Measurements from ENCODE around the gene TYW1B.
A peak's percentile ranks its signal among the peaks of the same experiment; 100 is the strongest.
"Not testable (repeated sequence)": the region's sequence is repeated elsewhere in the genome, so short reads cannot be mapped to it uniquely, and the experiment has no call there.

Gene TYW1B

GRCh38 chr7:72827839-72828591 lies at the start of gene TYW1B:
TSS of gene TYW1B (minus strand) at chr7:72828200. CDS start at chr7:72828075, 125 bp downstream.
- Mint-ChIP-seq H3K27ac (peak within 1 kb of the TSS; percentile 100), H3K36me3 (peaks cover 10% of the 10 kb centered on the region), H3K4me3 (peak within 1 kb of the TSS; percentile 86)
- DNase-seq (ENCODE audit: low spot score in 2 of 2) = peak; percentile 96 to 99
- ATAC-seq (ENCODE audit: low read depth) = peak; percentile 79
- H3K27me3 Mint-ChIP-seq, H3K9me3 Mint-ChIP-seq, H3K4me1 Mint-ChIP-seq: not testable (repeated sequence)

GRCh38 chr7:72867591-72867990 lies 39.6 kb upstream of the TYW1B start:
- not testable (repeated sequence) for H3K4me1 Mint-ChIP-seq

GRCh38 chr7:72858846-72859400 lies 30.9 kb upstream of the TYW1B start:
- H3K36me3 Mint-ChIP-seq; H3K27me3 Mint-ChIP-seq; H3K9me3 Mint-ChIP-seq; ATAC-seq (ENCODE audit: low read depth); H3K4me3 Mint-ChIP-seq; H3K4me1 Mint-ChIP-seq: not testable (repeated sequence)
- peak overlapping the region; percentile 24 for H3K27ac Mint-ChIP-seq
- peak in 1 of 2 donors; percentile 16 for DNase-seq (ENCODE audit: low spot score in 2 of 2)

More at GRCh38 chr7:72867591-72867990, 39.6 kb upstream of the TYW1B start:
- not testable (repeated sequence) for ATAC-seq (ENCODE audit: low read depth); H3K27ac Mint-ChIP-seq; H3K36me3 Mint-ChIP-seq; H3K9me3 Mint-ChIP-seq; H3K4me3 Mint-ChIP-seq; DNase-seq (ENCODE audit: low spot score in 2 of 2)
- peaks cover 13% of the 10 kb centered on the region for H3K27me3 Mint-ChIP-seq

- H3K36me3 Mint-ChIP-seq; H3K27me3 Mint-ChIP-seq; ATAC-seq (ENCODE audit: low read depth); H3K4me3 Mint-ChIP-seq; H3K4me1 Mint-ChIP-seq; H3K9me3 Mint-ChIP-seq; DNase-seq (ENCODE audit: low spot score in 2 of 2); H3K27ac Mint-ChIP-seq: not testable (repeated sequence)
Measured at GRCh38 chr7:72857925-72858324, 29.9 kb upstream of the TYW1B start.

GRCh38 chr7:72855261-72855660 lies 27.3 kb upstream of the TYW1B start:
- H3K9me3 Mint-ChIP-seq; DNase-seq (ENCODE audit: low spot score in 2 of 2); H3K4me1 Mint-ChIP-seq; H3K4me3 Mint-ChIP-seq; ATAC-seq (ENCODE audit: low read depth); H3K27me3 Mint-ChIP-seq; H3K36me3 Mint-ChIP-seq; H3K27ac Mint-ChIP-seq: not testable (repeated sequence)

GRCh38 chr7:72852937-72853336 lies 24.9 kb upstream of the TYW1B start:
- H3K9me3 Mint-ChIP-seq; H3K4me3 Mint-ChIP-seq; H3K27ac Mint-ChIP-seq; H3K4me1 Mint-ChIP-seq; H3K36me3 Mint-ChIP-seq; H3K27me3 Mint-ChIP-seq; DNase-seq (ENCODE audit: low spot score in 2 of 2); ATAC-seq (ENCODE audit: low read depth): not testable (repeated sequence)

GRCh38 chr7:72850746-72851145 lies 22.7 kb upstream of the TYW1B start:
- H3K27me3 Mint-ChIP-seq; DNase-seq (ENCODE audit: low spot score in 2 of 2); H3K4me3 Mint-ChIP-seq; H3K36me3 Mint-ChIP-seq; H3K9me3 Mint-ChIP-seq; ATAC-seq (ENCODE audit: low read depth); H3K27ac Mint-ChIP-seq; H3K4me1 Mint-ChIP-seq: not testable (repeated sequence)

GRCh38 chr7:72844146-72844545 lies 16.1 kb upstream of the TYW1B start:
- not testable (repeated sequence) for H3K27ac Mint-ChIP-seq; H3K36me3 Mint-ChIP-seq; H3K27me3 Mint-ChIP-seq; H3K4me1 Mint-ChIP-seq; DNase-seq (ENCODE audit: low spot score in 2 of 2); ATAC-seq (ENCODE audit: low read depth); H3K4me3 Mint-ChIP-seq; H3K9me3 Mint-ChIP-seq

GRCh38 chr7:72843166-72843565 lies 15.2 kb upstream of the TYW1B start:
- H3K9me3 Mint-ChIP-seq; H3K4me3 Mint-ChIP-seq; H3K4me1 Mint-ChIP-seq; H3K27me3 Mint-ChIP-seq; H3K27ac Mint-ChIP-seq; DNase-seq (ENCODE audit: low spot score in 2 of 2); ATAC-seq (ENCODE audit: low read depth): not testable (repeated sequence)
- H3K36me3 Mint-ChIP-seq = peaks cover 12% of the 10 kb centered on the region

- not testable (repeated sequence) for H3K4me3 Mint-ChIP-seq; H3K27me3 Mint-ChIP-seq; DNase-seq (ENCODE audit: low spot score in 2 of 2); H3K9me3 Mint-ChIP-seq; ATAC-seq (ENCODE audit: low read depth); H3K4me1 Mint-ChIP-seq
- H3K36me3 Mint-ChIP-seq = peaks cover 19% of the 10 kb centered on the region
- peak overlapping the region; percentile 76 for H3K27ac Mint-ChIP-seq
Measured at GRCh38 chr7:72840966-72841511, 13.0 kb upstream of the TYW1B start.

GRCh38 chr7:72838315-72838714 lies 10.3 kb upstream of the TYW1B start:
- H3K4me3 Mint-ChIP-seq; ATAC-seq (ENCODE audit: low read depth); H3K9me3 Mint-ChIP-seq; H3K27ac Mint-ChIP-seq; DNase-seq (ENCODE audit: low spot score in 2 of 2); H3K27me3 Mint-ChIP-seq; H3K4me1 Mint-ChIP-seq: not testable (repeated sequence)
- H3K36me3 Mint-ChIP-seq = peaks cover 25% of the 10 kb centered on the region

- H3K4me3 Mint-ChIP-seq, H3K27ac Mint-ChIP-seq: not testable (repeated sequence)
- H3K36me3 Mint-ChIP-seq = peaks cover 32% of the 10 kb centered on the region
Measured at GRCh38 chr7:72837291-72837690, 9.3 kb upstream of the TYW1B start.

GRCh38 chr7:72830567-72830966 lies 2.6 kb upstream of the TYW1B start:
- not testable (repeated sequence) for H3K27me3 Mint-ChIP-seq; ATAC-seq (ENCODE audit: low read depth); DNase-seq (ENCODE audit: low spot score in 2 of 2); H3K9me3 Mint-ChIP-seq
- H3K4me1 Mint-ChIP-seq = peaks cover 11% of the 10 kb centered on the region
- peak overlapping the region; percentile 100 for H3K27ac Mint-ChIP-seq
- H3K36me3 Mint-ChIP-seq = peaks cover 17% of the 10 kb centered on the region
- H3K4me3 Mint-ChIP-seq = peak overlapping the region; percentile 100

More at GRCh38 chr7:72837291-72837690, 9.3 kb upstream of the TYW1B start:
- not testable (repeated sequence) for ATAC-seq (ENCODE audit: low read depth); H3K4me1 Mint-ChIP-seq; H3K27me3 Mint-ChIP-seq; H3K9me3 Mint-ChIP-seq; DNase-seq (ENCODE audit: low spot score in 2 of 2)

- Mint-ChIP-seq H3K36me3 (peaks cover 16% of the 10 kb centered on the region), H3K4me1 (peaks cover 11% of the 10 kb centered on the region), H3K4me3 (peak overlapping the region; percentile 100), H3K27ac (peak overlapping the region; percentile 100)
- H3K27me3 Mint-ChIP-seq; DNase-seq (ENCODE audit: low spot score in 2 of 2); H3K9me3 Mint-ChIP-seq: not testable (repeated sequence)
- peak; percentile 50 for ATAC-seq (ENCODE audit: low read depth)
Measured at GRCh38 chr7:72829687-72830354, 1.8 kb upstream of the TYW1B start.
